GM18873 (cell line): ENCODE data around the gene TNFAIP1.

Experiments
- ATAC-seq: cut with Tn5 transposase; IDR thresholded peaks from one replicate; pipeline ENCODE4 v1.9.1; 2021; ENCODE audit warnings: mild to moderate bottlenecking, moderate library complexity, moderate number of reproducible peaks; ENCODE audit not compliant: unreplicated experiment, low FRiP score

Gene TNFAIP1

DNA sequence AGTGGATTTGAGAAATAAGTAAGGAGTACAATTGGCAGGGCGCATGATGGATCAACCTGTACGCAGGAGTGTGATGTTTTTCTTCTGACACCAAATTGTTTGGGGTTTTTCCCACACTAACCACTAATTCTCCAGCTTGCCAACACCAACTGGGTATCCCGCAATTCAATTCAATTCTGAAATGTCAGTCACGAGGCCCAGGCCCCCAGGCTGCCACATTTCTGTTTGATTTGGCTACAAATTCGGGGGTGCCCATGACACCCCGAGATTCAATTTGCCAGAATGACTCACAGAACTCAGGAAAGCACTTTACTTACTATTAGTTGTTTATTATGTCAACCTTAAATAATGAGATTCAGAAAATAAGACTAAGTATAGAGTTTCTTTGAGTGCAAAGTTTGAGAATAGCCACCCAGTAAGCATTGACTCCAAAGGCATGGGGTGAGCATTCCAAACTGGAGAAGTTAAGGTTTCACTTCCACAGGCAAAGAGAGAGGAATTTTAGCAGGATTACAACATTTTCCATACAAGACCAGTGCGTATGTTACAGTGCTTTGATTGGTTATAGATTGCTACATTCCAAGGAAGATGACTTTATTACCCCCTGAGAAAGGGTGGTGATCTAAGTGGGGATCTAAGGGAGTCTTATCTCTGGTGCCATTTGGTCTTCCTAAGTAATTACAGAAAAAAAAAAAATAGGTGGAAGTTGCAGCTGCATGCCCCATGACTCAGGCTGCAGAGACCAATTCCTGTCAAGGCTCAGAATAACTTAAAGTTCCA, 59.0 kb downstream of the TNFAIP1 start:
- no peak for ATAC-seq

DNA sequence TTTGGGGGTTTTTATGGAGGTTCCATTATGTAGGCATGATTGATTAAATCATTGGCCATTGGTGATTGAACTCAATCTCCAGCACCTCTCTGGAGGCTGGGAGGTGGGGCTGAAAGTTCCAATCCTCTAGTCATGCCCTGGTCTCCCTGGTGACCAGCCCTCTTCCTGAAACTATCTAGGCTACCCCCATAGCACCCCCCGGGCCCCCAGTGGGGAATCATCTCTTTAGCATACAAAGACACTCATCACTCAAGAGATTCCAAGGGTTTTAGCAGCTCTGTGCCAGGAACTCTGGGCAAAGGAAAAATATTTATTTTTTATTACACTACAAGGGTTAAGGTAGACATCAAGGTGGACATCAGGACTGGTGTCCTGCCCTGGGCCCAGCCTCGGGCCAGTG, 59.9 kb downstream of the TNFAIP1 start:
- ATAC-seq = no peak

DNA sequence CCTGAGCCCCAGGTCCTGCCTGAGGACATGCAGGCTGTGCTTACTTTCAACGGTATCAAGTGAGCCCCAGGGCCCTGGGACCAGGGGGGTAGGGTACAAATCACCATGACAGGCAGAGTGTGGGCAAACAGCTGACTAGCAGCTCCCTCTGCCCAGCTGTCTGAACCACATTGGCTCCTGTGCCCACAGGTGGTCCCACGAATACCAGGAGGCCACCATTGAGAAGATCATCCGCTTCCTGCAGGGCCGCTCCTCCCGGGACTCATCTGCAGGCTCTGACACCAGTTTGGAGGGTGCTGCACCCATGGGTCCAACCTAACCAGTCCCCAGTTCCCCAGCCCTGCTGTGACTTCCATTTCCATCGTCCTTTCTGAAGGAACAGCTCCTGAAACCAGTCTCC, 60.4 kb downstream of the TNFAIP1 start:
- no peak for ATAC-seq
